H1 (cell line): ENCODE measurements around the gene TRIM68. TPM values are rescaled to one million over a fixed set of nuclear protein-coding genes. Genes with fewer than 3 reads are reported as not detected.

ENCODE experiments used
- CTCF ChIA-PET: fragments of 300-600 bp; sonication (Branson Sonifier 250); formaldehyde crosslinking; loops from one replicate; lab custom pipeline; 2021; ENCODE audit not compliant: partially characterized antibody; lab: Charles Lee
- POLR2A ChIA-PET: fragments of 300-600 bp; sonication (Branson Sonifier 250); formaldehyde crosslinking; loops from one replicate; lab custom pipeline; 2021; ENCODE audit warnings: inconsistent platforms; ENCODE audit not compliant: partially characterized antibody; lab: Charles Lee
- DNase-seq, 2 experiments: peaks; one replicate each; pipeline versions ENCODE4 v3.0.0 to v3.0.0-alpha.2; 2010 to 2022; ENCODE audit warnings: low spot score in 2 of 2, low read depth in 1 of 2, mixed read lengths in 1 of 2
- FAIRE-seq: peaks from 2 replicates; lab custom pipeline; 2011; peaks lifted over from hg19 to GRCh38; lab: Jason Lieb, UNC
- H2AFZ ChIP-seq: 2 replicates; pipeline ENCODE4 v1.8.1; 2012; ENCODE audit warnings: low read length, inconsistent platforms
- H2AK5ac ChIP-seq: 2 replicates; pipeline ENCODE4 v1.6.1; 2013; ENCODE audit warnings: low read depth, low read length
- H2BK120ac ChIP-seq: replicated peaks from 2 replicates; pipeline ENCODE3; 2013; ENCODE audit warnings: low read depth, low read length, inconsistent platforms
- H2BK12ac ChIP-seq: 2 replicates; pipeline ENCODE4 v1.6.1; 2013; ENCODE audit warnings: low read depth, low read length
- H2BK15ac ChIP-seq: 2 replicates; pipeline ENCODE4 v1.6.1; 2013; ENCODE audit warnings: low read length
- H2BK20ac ChIP-seq: 2 replicates; pipeline ENCODE4 v1.6.1; 2013; ENCODE audit warnings: low read length
- H2BK5ac ChIP-seq: 2 replicates; pipeline ENCODE4 v1.6.1; 2013; ENCODE audit warnings: low read depth, low read length
- H3K14ac ChIP-seq: 2 replicates; pipeline ENCODE4 v1.6.1; 2013; ENCODE audit warnings: inconsistent platforms; ENCODE audit not compliant: insufficient read length
- H3K18ac ChIP-seq: 2 replicates; pipeline ENCODE4 v1.6.1; 2013; ENCODE audit warnings: low read length; ENCODE audit errors: extremely low read depth
- H3K23ac ChIP-seq: 2 replicates; pipeline ENCODE4 v1.6.1; 2013; ENCODE audit warnings: inconsistent platforms; ENCODE audit not compliant: insufficient read length
- H3K23me2 ChIP-seq: 2 replicates; pipeline ENCODE4 v1.6.1; 2013; ENCODE audit warnings: low read depth, low read length
- H3K27ac ChIP-seq: 2 replicates; pipeline ENCODE4 v1.6.1; 2011; ENCODE audit warnings: low read depth, low read length, inconsistent platforms
- H3K27me3 ChIP-seq, 4 experiments: replicated peaks in 1 of 4; 1 replicate in 1 of 4; 2 replicates in 3 of 4; pipeline versions ENCODE4 v1.6.1 to v1.8.1; 2011 to 2013; ENCODE audit warnings: low read length in 3 of 4, mild to moderate bottlenecking in 3 of 4, inconsistent platforms in 2 of 4, mixed read lengths in 2 of 4, moderate library complexity in 1 of 4; ENCODE audit not compliant: control insufficient read depth in 3 of 4, insufficient read depth in 3 of 4; ENCODE audit errors: extremely low read depth in 1 of 4
- H3K36me3 ChIP-seq, 4 experiments: 2 replicates each; pipeline versions ENCODE4 v1.6.1 to v1.8.1; 2011 to 2013; ENCODE audit warnings: mild to moderate bottlenecking in 4 of 4, low read length in 3 of 4, moderate library complexity in 2 of 4, control low read depth in 1 of 4, inconsistent platforms in 1 of 4; ENCODE audit not compliant: insufficient read depth in 4 of 4, control insufficient read depth in 2 of 4
- H3K4ac ChIP-seq: replicated peaks from 2 replicates; pipeline ENCODE3; 2013; ENCODE audit warnings: low read length, low read depth, mixed read lengths, inconsistent platforms; ENCODE audit not compliant: insufficient read length
- H3K4me1 ChIP-seq, 4 experiments: replicated peaks in 1 of 4; 1 replicate in 1 of 4; 2 replicates in 3 of 4; pipeline versions ENCODE4 v1.6.1 to v1.8.1; 2011 to 2013; ENCODE audit warnings: low read length in 3 of 4, inconsistent platforms in 2 of 4, mixed read lengths in 1 of 4; ENCODE audit not compliant: insufficient read depth in 4 of 4, control insufficient read depth in 3 of 4
- H3K4me2 ChIP-seq, 2 experiments: 2 replicates each; pipeline versions ENCODE4 v1.6.1 to v1.8.1; 2011 to 2013; ENCODE audit warnings: low read depth in 2 of 2, low read length in 2 of 2, control low read depth in 1 of 2, inconsistent platforms in 1 of 2, mild to moderate bottlenecking in 1 of 2; ENCODE audit not compliant: insufficient read depth in 1 of 2
- H3K4me3 ChIP-seq, 4 experiments: fragments of 200-600, 300-600 bp in 1 of 4; sonication (generic), shearing (Covaris generic), sonication (Bioruptor Twin) in 1 of 4; 2 replicates each; pipeline versions ENCODE4 v1.5.1 to v1.8.1; 2011 to 2016; ENCODE audit warnings: low read length in 4 of 4, low read depth in 3 of 4, control low read depth in 2 of 4, inconsistent platforms in 2 of 4, mild to moderate bottlenecking in 2 of 4, mixed read lengths in 1 of 4, moderate library complexity in 1 of 4; ENCODE audit not compliant: insufficient read depth in 2 of 4; ENCODE audit errors: extremely low read depth in 1 of 4
- H3K56ac ChIP-seq: replicated peaks from 2 replicates; pipeline ENCODE3; 2013; ENCODE audit warnings: low read depth, mild to moderate bottlenecking, mixed read lengths, low read length, inconsistent platforms; ENCODE audit not compliant: insufficient read length
- H3K79me1 ChIP-seq: 2 replicates; pipeline ENCODE4 v1.6.1; 2013; ENCODE audit warnings: low read depth, low read length, control low read depth
- H3K79me2 ChIP-seq, 2 experiments: 2 replicates each; pipeline versions ENCODE4 v1.6.1 to v1.8.1; 2012 to 2013; ENCODE audit warnings: low read length in 2 of 2, mild to moderate bottlenecking in 2 of 2, inconsistent platforms in 1 of 2; ENCODE audit not compliant: insufficient read depth in 2 of 2, control insufficient read depth in 1 of 2
- H3K9ac ChIP-seq, 4 experiments: replicated peaks in 1 of 4; 1 replicate in 1 of 4; 2 replicates in 3 of 4; pipeline versions ENCODE4 v1.6.1 to v1.8.1; 2011 to 2013; ENCODE audit warnings: low read depth in 3 of 4, low read length in 3 of 4, control low read depth in 2 of 4, mild to moderate bottlenecking in 2 of 4, moderate library complexity in 2 of 4, inconsistent platforms in 1 of 4; ENCODE audit errors: extremely low read depth in 1 of 4
- H3K9me3 ChIP-seq, 2 experiments: 2 replicates each; pipeline versions ENCODE4 v1.6.1 to v1.8.1; 2012 to 2013; ENCODE audit warnings: mild to moderate bottlenecking in 2 of 2, moderate library complexity in 2 of 2, control low read depth in 1 of 2, inconsistent platforms in 1 of 2, low read depth in 1 of 2, low read length in 1 of 2, mixed read lengths in 1 of 2; ENCODE audit not compliant: insufficient read depth in 2 of 2
- H4K20me1 ChIP-seq, 2 experiments: replicated peaks in 1 of 2; 2 replicates each; pipeline versions ENCODE3 to v1.8.1; 2011 to 2013; ENCODE audit warnings: inconsistent platforms in 2 of 2, low read length in 2 of 2, mild to moderate bottlenecking in 1 of 2; ENCODE audit not compliant: insufficient read depth in 2 of 2, control insufficient read depth in 1 of 2
- H4K5ac ChIP-seq: 2 replicates; pipeline ENCODE4 v1.6.1; 2013; ENCODE audit warnings: low read length, low read depth, mixed read lengths, inconsistent platforms; ENCODE audit not compliant: insufficient read length
- H4K8ac ChIP-seq: 2 replicates; pipeline ENCODE4 v1.8.0; 2013; ENCODE audit warnings: mild to moderate bottlenecking, moderate library complexity, low read length, inconsistent platforms; ENCODE audit not compliant: insufficient read depth; ENCODE audit errors: extremely low read depth
- H4K91ac ChIP-seq: replicated peaks from 2 replicates; pipeline ENCODE3; 2013; ENCODE audit warnings: low read length, mixed read lengths, inconsistent platforms; ENCODE audit not compliant: insufficient read length
- SUZ12 ChIP-seq: fragments of 200-600 bp; sonication (generic); IDR thresholded peaks from 2 replicates; pipeline ENCODE4 v1.6.1; 2012; ENCODE audit warnings: mild to moderate bottlenecking, inconsistent platforms, low read length, moderate library complexity, mixed read lengths
- TEAD4 ChIP-seq: IDR thresholded peaks from 2 replicates; pipeline ENCODE4 v1.6.1; 2012; ENCODE audit warnings: low read depth, low read length, inconsistent platforms, mixed read lengths
- WGBS, 2 experiments: shearing (Covaris generic) in 1 of 2; methylation state at CpG; one replicate each; pipeline versions ENCODE4 v1.1.6 to v1.1.7; 2013 to 2015; ENCODE audit warnings: low lambda C conversion rate in 2 of 2, mixed read lengths in 2 of 2, inconsistent platforms in 1 of 2, low coverage in 1 of 2, missing lambda C conversion rate in 1 of 2; ENCODE audit not compliant: insufficient replicate concordance in 2 of 2, insufficient coverage in 1 of 2, insufficient read length in 1 of 2; ENCODE audit errors: extremely low coverage in 1 of 2, missing lambda C conversion rate in 1 of 2; 5-methylcytosine and 5-hydroxymethylcytosine counted together
- polyA plus RNA-seq, 7 experiments: library from polyadenylated mRNA; depleted of rRNA in 3 of 7; stranded (reverse) in 5 of 7; unstranded in 2 of 7; fragments of >200 nt in 5 of 7; fragments of 200-250 nt in 2 of 7; gene quantifications; 1 replicate in 5 of 7; 2 replicates in 1 of 7; 4 replicates in 1 of 7; pipeline versions ENCODE4 v1.2.1 to v1.2.3, GENCODE V29; 2011 to 2013; ENCODE audit warnings: missing spikeins in 2 of 7, mixed read lengths in 2 of 7
- total RNA-seq: library from RNA; stranded (reverse); fragmentation: NEBNext Ultra II Directional; extraction: Animal tissue kit (Norgen Biotek cat#: 25700); gene quantifications from 2 replicates; pipeline ENCODE4 v1.2.1, GENCODE V29; 2021

The TRIM68 gene
- total and polyA plus RNA-seq, 2 of the 8 experiments (the other 6 are each of a cell fraction or from before 2014, with no cell fraction given): 3.4 to 5.7 TPM

- Histone ChIP-seq H3K23ac (no peak overlapping the region), H4K8ac (no peak overlapping the region), H2AK5ac (peak overlapping the region; percentile 82; the same call in 1 of the 2 replicates), H3K18ac (no peak overlapping the region), H4K91ac (no peak overlapping the region), H3K23me2 (no peaks in the 10 kb centered on the region), H4K5ac (no peak overlapping the region), H3K4ac (no peak overlapping the region), H2AFZ (no peak overlapping the region), H3K4me1 (no peaks in the 10 kb centered on the region), H3K56ac (no peak overlapping the region), H2BK12ac (0 out of 2 replicates have a peak overlapping the region, but pooled peaks have one; percentile 30), H4K20me1 (no peaks in the 10 kb centered on the region), H3K36me3 (no peaks in the 10 kb centered on the region), H3K79me1 (no peaks in the 10 kb centered on the region), H3K14ac (no peak overlapping the region), H3K9me3 (no peaks in the 10 kb centered on the region; a peak in 1 of 4 replicates), H3K27ac (no peak overlapping the region), H2BK120ac (no peak overlapping the region), H3K4me3 (no peak overlapping the region), H2BK20ac (no peak overlapping the region), H3K4me2 (no peak overlapping the region), H3K79me2 (no peaks in the 10 kb centered on the region), H3K27me3 (peaks cover 0 to 7% (median 4%) of the 10 kb centered on the region in 4 experiments; a peak in 5 of 7 replicates), H2BK15ac (no peak overlapping the region), H2BK5ac (no peak overlapping the region), H3K9ac (0 out of 7 replicates have a peak overlapping the region, but pooled peaks of 1 of the 4 experiments have one; percentile 18)
- POLR2A ChIA-PET: no interaction called here
- FAIRE-seq: no peak
- DNase-seq: no peak
- TF ChIP-seq TEAD4 (peak; percentile 89), SUZ12 (no peak)
- CTCF ChIA-PET: interaction anchor here (1.3 kb wide), 1 partner anchor 185 kb away, joined by 3 read pairs; no protein-coding TSS in a partner anchor
- WGBS, 2 experiments: 94% methylated on average over 7 of the region's 7 CpGs; no CpG with 5 or more reads in 1 of the 2 experiments
These were observed 33.5 kb upstream of the TRIM68 start for GRCh38 chr11:4641501-4641900.
